ENCODE measurements around the gene OR2K2. TPM values are rescaled to one million over a fixed set of nuclear protein-coding genes. Genes with fewer than 3 reads are reported as not detected.

The OR2K2 gene
- total and polyA plus RNA-seq, 9 of the 15 experiments (the other 6 are each of a cell fraction or from before 2014, with no cell fraction given): not detected

GRCh38 chr9:111352545-111352944 is 22.5 kb upstream of the OR2K2 start:
- Histone ChIP-seq H3K9me1 (ENCODE audit: control insufficient read depth, insufficient read depth, low read length) (no peaks in the 10 kb centered on the region), H3K36me3 (ENCODE audit: control insufficient read depth, insufficient read depth, low read length) (no peaks in the 10 kb centered on the region), H3K27me3 (ENCODE audit: control insufficient read depth in 2 of 2, insufficient read depth in 2 of 2, low read length in 2 of 2) (no peaks in the 10 kb centered on the region), H3K27ac (ENCODE audit: extremely low read depth, low read depth, low read length) (no peak overlapping the region), H3K4me3 (no peak overlapping the region), H3K79me2 (ENCODE audit: control insufficient read depth, insufficient read depth, low read length) (no peaks in the 10 kb centered on the region), H3K4me2 (ENCODE audit: insufficient read depth, low read length) (no peak overlapping the region), H3K9ac (ENCODE audit: insufficient read depth in 1 of 2, low read depth in 2 of 2, low read length in 2 of 2) (no peak overlapping the region), H4K20me1 (replicated peaks; ENCODE audit: control insufficient read depth, insufficient read depth, low read length) (no peaks in the 10 kb centered on the region), H3K4me1 (replicated peaks in 1 of 2; ENCODE audit: control insufficient read depth in 2 of 2, insufficient read depth in 2 of 2, low read length in 2 of 2) (no peaks in the 10 kb centered on the region), H3K9me3 (replicated peaks; ENCODE audit: control insufficient read depth, insufficient read depth, low read depth, low read length) (no peaks in the 10 kb centered on the region), H2AFZ (ENCODE audit: low read depth, low read length) (no peak overlapping the region)
- in situ Hi-C loops (cut with MboI) (no loop called here), intact Hi-C loops (cut with micrococcal nuclease) (no loop called here)
- ChIA-PET CTCF (ENCODE audit: low intra/inter-chr PET ratio) (no interaction called here), POLR2A (no interaction called here)
- FAIRE-seq: no peak
- no peak for ATAC-seq
- no peak for DNase-seq (ENCODE audit: extremely low read depth in 1 of 4, low spot score in 3 of 4)
- 3% methylated on average over 2 of the region's 2 CpGs for WGBS (ENCODE audit: insufficient coverage, low coverage, missing lambda C conversion rate)
- no TSS peak for BruUV-seq (replicated peaks)
- TF ChIP-seq MCM7 (IDR thresholded peaks at IDR 0.05) (no peak), PCBP1 (IDR thresholded peaks at IDR 0.05; ENCODE audit: low read depth, low read length, poor library complexity, severe bottlenecking) (no peak), ZC3H11A (IDR thresholded peaks at IDR 0.05; ENCODE audit: low read depth, low read length) (no peak), ZNF133 (CRISPR knock-in tag; IDR thresholded peaks at IDR 0.05) (no peak), CC2D1A (IDR thresholded peaks at IDR 0.05) (no peak), HDAC1 (IDR thresholded peaks at IDR 0.05) (no peak), LARP7 (IDR thresholded peaks at IDR 0.05) (no peak), SIN3A (IDR thresholded peaks at IDR 0.05; ENCODE audit: borderline replicate concordance in 2 of 2, control insufficient read depth in 1 of 2, low read depth in 2 of 2, low read length in 2 of 2) (no peak), SRSF3 (IDR thresholded peaks at IDR 0.05; ENCODE audit: insufficient read depth, low read length) (no peak), ZFPM2 (CRISPR knock-in tag; IDR thresholded peaks at IDR 0.05) (no peak), POLR2AphosphoS2 (IDR thresholded peaks at IDR 0.05; ENCODE audit: low read length) (no peak), ZFP36 (IDR thresholded peaks at IDR 0.05; ENCODE audit: low read depth, low read length, partially characterized antibody) (no peak), E2F8 (IDR thresholded peaks at IDR 0.05; ENCODE audit: low read depth, partially characterized antibody) (no peak), POLR2AphosphoS5 (IDR thresholded peaks at IDR 0.05; ENCODE audit: control insufficient read depth, insufficient read depth, low read depth, low read length) (no peak), ZNF444 (CRISPR knock-in tag; IDR thresholded peaks at IDR 0.05) (no peak), SP1 (CRISPR knock-in tag; IDR thresholded peaks at IDR 0.05) (no peak)

Measured in K562 (cell line).